ENCODE measurements around the gene FAM25G.
"Not testable (repeated sequence)": the region's sequence is repeated elsewhere in the genome, so short reads cannot be mapped to it uniquely, and the experiment has no call there.

Gene FAM25G

DNA sequence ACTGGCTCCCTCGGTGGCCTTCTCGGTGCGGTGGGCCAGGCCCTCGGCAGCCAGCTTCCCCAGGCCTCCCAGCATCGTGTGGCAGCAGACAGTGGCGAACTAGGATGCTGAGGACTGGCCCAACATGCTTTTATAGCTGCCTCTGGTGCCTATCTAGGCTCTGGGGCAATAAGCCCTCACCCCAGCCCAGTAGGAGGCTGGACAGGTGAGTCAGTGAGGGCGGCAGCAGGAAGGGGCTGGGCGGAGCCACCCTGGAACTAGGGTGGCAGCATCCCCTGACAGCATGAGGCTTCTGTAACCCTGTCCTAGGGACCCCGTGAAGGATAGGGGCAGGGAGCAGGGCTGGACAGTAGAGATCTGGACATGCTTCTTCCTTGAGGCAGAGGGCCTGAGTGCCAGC is at the start of gene FAM25G:
FAM25G (minus strand) TSS at position 101 of the 400 bp plus-strand sequence; CDS start at position 75, 26 bp downstream.
- DNase-seq, result not testable (repeated sequence)

DNA sequence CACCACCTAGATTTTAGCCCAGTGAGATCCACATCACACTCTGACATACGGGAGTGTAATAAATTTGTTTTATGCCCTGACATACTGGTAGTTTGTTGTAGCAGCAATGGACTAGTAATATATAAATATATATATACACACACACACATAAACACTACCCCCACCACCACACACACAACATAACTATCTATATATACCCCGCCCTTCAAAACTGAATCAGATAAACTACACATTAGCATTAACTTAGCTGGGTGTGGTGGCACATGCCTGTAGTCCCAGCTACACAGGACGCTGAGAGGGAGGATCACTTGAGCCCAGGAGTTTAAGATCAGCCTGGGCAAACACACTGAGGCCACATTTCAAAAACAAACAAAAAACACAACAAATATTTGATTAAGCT is 44.9 kb upstream of the FAM25G start:
- DNase-seq, result not testable (repeated sequence)

DNA sequence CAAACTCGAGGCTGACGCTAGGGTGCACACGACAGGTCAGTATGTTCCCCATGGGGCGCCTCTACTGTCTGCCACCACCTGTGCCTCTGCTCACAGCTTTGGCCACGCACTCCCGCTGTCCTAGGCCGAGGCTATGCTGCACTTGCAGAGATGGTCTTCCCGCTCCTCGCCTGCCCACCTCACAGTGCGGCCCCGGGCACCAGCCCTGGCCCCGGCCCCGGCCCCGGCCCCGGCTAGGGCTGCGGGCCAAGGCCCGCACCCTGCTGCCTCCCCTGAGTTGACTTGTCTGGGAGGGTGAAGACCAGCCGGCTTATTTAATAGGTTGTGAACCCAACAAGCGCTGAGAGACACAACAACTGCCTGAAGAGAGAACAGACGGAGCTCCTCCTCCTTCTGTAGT is 32.0 kb upstream of the FAM25G start, which contains the start of gene AGAP9:
AGAP9 (minus strand) TSS at position 164 of the 400 bp plus-strand sequence; CDS start at position 52, 112 bp downstream.
- DNase-seq, result not testable (repeated sequence)

DNA sequence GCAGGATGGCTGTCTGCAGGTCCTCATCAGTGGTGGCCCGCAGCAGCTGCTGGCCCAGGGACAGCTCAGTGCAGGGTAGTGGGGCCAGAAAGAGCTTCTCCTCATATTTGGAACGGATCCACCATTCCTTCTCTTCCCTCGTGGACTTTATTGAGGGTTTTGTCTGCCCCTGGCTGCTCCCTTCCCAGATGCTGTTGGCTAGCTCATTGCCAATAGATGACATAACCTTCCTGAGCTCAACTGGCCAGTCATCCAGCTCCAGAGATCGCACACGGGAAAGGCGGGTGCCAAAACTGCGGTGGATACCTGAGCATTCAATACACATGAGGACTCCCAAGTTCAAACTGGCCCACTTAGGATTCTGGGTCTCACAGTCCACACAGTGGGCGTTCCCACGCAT is 10.8 kb upstream of the FAM25G start:
- DNase-seq, result not testable (repeated sequence)

DNA sequence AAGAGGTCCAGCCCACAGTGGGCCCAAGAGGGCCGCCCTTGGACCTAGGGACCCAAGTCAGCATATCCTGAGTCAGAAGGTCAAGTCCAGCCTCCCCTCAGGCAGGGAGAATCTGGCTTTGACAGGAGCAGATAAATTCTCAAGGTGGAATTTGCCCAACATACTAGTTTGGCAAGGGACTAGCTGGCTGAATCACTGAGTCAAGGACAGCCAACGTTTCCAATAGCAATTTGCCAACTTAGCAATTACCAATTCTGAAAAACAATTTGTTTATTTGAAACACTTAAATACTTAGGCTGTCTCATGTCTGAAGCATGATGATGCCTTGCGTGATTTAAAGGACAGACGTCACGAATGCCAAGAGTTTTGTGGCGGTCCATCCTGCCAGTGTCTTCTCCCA is 2.7 kb upstream of the FAM25G start:
- DNase-seq, result not testable (repeated sequence)

DNA sequence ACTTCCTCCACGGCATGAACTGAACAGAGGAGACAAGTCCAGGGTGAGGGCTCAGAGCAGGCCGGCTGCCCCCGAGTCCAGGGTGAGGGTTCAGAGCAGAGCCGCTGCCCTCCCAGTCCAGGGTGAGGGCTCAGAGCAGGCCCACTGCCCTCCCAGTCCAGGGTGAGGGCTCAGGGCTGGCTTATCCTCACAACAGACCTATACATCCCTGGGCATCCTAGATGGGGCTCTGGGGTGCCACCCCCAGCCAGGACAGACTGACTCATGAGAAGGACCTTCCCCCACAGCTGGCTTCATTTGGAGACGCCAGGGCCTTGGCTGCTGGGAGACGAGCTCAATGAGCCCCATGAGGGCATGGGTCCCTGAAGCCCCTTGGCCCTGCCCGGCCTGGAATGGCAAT is 1.9 kb downstream of the FAM25G start:
- DNase-seq, result not testable (repeated sequence)

DNA sequence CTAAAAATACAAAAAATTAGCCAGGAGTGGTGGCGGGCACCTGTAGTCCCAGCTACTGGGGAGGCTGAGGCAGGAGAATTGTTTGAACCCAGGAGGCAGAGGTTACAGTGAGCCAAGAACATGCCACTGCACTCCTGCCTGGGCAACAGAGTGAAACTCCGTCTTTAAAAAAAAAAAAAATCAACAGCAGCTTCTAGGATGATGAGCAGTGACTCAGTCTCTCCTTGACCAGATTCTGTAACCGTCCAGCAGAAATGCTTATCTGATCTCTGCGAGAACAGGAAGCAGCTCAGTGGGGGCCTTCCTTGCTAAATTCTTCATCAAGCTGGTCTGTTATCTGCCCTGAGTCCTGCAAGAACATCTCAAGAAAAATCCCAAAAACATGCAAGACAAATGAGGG is 5.6 kb downstream of the FAM25G start:
- DNase-seq, result not testable (repeated sequence)

DNA sequence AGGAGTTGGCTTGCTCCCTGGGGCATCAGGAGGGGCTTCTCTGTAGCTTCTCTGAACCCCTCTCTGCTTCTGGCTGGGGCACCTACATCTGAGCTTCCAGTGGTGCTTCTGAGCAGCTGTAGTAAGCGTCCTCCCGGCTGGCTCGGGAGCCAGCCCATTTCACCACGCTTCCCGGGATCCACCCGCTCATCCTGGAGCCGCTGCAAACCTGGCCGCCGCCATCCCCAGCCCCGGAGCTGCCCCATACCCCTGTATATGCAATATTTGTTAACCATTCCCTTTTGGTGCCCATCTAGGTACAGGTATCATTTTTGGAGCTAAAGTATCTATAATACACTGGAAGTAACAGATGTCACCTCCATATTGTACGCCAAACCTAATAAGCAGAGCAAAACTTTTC is 6.7 kb downstream of the FAM25G start:
- not testable (repeated sequence) for DNase-seq

DNA sequence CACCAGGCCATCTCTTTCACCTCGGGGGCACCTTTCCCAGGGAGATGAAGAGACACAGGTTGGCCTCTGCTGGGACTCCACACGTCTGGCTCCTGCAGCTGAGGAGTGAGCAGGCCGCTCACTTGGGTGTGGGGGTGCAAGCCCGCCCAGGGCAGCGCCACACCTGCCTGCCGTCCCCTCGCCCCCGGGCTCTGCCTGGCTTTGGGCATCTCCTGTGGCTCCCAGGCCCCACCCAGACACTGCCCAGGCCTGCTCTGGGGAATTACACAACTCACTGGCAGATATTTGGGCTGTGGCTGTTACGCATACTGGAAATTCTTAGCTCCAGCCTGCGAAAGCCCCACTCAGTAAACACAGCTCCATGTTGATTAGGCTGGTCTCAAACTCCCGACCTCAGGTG is 7.6 kb downstream of the FAM25G start, which contains the start of gene ANXA8:
ANXA8 (minus strand) TSS at position 193 of the 400 bp plus-strand sequence; CDS start at position 11, 182 bp downstream.
- not testable (repeated sequence) for DNase-seq

DNA sequence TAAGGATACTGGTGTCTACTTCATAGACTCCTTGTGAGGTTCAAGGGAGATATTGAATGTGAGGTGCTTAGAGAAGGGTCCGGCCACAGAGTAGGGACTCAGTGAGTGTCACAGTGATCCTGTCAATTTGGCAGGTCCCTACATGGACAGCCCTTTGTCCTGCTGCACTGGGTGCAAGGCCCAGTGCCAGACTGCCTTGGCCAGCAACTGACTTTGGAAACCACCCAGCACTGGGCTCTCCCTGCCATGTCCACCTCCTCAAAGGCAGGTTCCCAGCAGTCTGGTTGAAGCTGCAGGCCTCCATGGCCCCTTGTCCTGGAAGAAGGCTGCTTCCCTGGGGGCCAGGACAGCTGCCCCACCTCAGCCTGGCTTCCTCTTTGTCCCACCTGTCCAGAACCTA is 9.1 kb downstream of the FAM25G start:
- not testable (repeated sequence) for DNase-seq

DNA sequence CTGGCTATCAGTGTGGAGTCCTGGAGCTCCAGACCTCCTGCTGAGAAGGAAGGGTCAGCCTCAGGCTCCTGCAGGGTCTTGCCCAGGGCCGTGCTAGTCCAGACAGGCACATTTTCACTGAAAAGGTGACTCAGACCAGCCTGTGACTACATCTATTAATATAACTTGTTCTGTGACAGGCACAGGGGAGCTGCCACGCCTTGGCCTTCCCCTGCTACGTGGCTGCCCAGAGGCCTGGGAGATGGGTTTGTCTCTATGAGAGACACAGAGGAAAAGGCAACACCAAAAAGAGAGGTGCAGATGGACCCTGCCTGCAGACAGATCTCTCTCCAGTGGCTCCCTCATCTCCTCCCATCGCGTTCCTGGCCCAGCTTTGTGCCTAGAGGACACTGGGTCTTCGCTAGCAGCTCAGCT is 9.7 kb downstream of the FAM25G start:
- DNase-seq, result not testable (repeated sequence)

DNA sequence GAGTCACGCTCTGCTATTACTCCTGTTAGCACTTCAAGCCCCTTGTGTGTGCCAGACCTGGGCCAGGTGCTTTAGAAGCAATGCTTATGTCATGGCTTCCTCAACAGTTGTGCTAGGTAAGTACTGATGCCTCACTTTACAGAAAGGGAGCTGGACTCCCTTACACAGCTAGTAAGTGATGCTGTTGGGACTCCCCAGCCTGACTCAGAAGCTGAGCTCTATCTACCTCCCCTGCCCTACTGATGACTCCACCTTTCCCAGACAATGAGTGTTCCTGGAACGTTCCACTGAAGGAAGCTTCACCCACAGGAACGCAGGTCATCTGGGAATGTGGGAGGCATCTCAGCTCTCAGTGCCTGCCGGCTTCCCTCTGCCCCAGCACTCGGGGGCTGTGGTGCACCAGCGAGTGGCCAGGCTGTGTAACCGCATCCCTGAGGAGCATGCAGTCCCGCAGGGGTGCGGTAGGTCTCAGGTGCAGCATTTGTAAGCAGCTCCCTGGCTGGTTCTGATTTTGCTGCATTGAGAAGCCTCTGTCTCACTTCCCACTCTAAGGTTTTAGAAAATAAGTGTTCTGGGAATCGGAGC is 10.2 kb downstream of the FAM25G start:
- not testable (repeated sequence) for DNase-seq

DNA sequence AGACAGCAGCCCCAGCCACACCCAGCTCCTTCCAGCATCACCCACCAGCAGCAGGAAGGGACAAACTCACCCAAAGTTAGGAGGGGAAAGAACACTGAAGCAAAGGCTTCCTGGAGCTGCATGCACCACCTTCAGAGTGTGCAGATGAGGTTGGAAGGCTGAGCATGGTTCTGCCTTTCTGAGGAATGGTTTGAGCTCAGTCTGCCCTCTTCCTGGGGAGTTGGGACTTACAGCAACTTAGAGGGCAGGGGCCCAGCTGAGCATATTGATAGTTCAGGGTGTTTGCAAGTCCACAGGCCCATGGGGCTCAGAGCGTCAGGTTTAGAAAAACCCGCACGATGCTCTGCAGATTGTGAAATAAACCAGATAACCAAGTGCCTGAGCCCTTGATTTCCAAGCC is 11.4 kb downstream of the FAM25G start:
- DNase-seq, result not testable (repeated sequence)

DNA sequence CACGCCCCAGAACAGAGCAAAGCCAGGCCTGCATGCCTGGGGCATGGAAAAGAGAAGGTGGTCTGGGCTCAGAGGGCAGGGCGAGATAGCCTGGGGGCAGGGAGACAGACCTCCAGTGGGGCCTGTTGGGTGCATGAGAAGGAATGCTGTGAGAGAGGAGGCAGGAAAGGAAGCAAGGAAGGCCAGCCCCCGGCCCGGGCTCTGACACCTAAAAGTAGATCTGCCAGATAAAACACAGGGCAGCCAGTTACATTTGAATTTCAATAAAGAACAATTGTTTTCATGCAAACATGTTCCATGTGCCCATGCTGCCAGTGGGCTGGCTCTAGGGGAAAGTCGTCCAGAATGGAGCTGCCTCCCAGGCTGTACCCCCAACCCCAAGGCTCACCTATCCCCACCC is 13.4 kb downstream of the FAM25G start:
- DNase-seq, result not testable (repeated sequence)

DNA sequence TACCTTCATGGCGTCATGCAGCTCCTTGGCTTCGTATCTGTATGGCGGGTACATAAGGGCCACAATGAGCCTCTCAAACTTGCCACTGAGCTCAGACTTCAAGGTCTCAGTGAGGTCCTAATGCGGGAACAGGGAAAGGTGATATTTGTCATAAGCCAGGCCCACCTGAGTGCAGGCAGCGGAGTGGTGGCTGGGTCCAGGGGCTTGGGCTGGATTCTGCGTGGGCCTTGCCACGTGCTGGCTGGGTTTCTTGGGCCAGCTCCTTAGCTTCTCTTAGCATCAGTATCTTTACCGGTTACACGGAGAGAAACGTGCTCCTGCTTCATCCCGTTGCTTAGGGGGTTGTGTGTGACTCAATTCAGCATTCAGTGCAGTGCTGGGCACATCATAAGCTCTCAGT is 14.4 kb downstream of the FAM25G start:
- DNase-seq, result not testable (repeated sequence)

DNA sequence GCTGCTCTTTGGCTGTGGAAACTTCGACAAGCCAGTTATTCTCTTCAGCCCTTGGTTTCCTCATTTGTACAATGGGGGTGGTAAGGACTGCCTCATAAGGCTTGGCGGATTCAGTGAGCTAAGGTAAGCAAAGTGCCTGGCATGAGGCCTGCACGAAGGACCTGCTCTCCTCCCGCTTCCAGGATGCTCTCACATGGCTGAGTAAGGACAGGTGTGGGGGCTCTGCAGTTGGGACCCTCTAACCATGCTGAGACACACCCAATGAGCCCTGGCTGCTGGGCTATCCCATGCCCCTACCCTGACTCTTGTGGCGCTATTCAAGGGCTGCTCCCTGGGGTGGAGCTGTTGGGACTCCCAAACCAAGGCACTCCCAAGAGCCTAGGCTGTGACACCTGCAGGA is 16.4 kb downstream of the FAM25G start:
- DNase-seq, result not testable (repeated sequence)

DNA sequence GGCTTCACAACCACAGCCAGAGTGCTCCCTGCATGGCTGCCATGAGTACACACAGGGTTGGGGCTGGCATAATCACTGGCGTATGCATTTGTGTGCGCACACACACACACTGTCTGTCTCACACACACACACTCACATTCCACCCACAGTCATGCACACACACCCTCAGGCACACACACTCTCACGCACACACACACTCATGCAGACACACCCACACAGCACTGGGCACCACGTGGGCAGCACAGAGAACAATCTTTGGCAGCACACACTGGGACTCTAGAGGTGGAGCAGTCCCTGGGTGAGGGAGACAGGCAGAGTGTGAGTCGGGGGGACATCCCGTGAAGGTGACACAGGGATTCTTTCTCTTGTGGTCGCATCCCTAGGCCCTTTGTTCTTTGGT is 18.0 kb downstream of the FAM25G start:
- DNase-seq, result not testable (repeated sequence)

DNA sequence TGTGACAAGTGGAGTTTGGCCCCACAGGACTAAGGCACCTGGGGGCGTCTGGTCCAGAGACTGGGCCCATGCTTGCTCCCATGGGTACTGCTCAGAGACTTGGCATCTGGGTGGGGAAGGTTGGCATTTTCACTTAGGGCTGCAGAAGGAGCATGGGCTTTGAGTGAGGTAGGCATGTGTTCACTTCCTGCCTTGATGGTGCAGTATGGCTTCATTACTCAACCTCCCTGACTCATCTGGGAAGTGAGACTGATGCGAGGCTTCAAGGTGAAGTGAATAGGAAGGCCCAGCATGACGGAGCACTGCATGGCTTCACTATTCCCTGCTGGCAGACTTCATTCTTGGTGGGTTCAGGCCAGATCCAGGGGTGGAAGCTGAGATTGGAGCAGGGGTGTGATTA is 18.9 kb downstream of the FAM25G start:
- not testable (repeated sequence) for DNase-seq

DNA sequence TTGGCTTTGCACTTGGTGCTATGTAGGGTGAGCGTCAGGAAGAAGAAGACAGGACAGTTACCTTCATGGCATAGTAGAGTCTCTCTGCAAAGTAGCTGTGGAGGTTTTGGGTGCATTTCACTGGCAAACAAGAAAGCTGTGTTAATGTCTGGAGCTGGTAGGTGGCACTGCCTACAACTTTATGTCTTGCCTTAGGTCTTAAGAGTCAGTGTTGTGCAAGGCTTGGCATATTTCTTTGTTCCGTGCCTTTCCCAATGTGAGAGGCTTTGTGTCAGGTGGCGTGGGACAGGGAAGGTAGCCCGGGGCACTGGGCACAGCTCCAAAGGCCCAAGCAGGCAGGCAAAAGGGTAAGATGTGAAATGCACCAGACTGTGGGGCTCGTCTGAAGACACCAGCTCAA is 19.4 kb downstream of the FAM25G start:
- not testable (repeated sequence) for DNase-seq

DNA sequence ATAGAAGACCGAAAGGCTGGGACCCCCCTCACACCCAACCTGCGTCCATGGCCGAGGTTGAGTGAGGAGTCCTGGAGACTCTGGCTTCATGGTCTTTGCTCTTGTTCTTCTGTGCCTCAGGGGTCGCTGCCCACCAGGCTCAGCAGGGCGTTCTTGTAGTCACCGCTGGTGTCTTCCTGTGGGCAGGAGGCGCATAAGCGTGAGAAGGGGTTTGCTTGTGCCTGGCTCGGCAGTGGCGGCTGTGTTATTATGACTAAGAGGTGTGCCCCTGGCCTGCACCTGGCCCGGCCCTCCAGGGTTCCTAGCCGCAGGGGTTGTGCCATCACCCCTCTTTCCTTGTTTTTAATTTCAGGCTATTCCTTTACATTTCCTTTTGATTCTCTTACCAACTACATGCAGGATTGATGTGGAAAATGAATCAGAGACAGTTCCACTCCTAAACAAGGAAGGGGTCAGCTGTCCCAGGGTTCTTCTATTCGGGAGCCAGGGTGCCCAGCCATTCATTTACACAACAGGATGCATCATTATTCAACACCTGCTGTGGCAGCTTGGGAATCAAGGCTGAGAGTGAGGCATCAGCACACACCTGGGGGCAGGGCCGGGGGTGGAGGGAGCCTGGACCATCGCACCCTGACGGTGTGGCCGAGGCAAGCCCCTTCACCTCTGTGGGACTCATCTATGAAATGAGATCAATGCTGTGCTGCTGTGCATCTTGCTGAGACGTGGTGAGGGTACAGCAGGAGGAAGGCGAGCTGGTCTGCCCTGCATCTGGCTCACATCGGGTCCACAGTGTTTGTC is 22.6 kb downstream of the FAM25G start:
- not testable (repeated sequence) for DNase-seq

DNA sequence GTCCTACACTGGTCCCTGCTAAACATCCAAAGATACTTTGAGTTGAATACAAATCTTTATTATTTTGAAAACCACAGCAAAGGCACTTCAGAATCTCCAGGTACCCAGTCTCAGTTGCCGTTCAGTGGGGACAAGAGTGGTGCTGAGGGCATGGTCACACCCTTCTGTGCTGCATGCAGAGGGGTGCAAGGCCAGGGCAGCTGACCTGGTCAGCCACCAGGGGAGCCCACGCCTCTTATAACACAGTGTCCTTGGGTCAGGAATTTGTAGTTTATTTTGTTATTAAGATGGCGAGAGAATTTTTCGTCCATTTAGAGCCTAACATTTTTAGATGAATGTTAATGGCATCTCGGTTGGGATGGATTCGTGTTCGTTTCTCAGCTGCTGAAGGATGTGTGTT is 23.5 kb downstream of the FAM25G start:
- not testable (repeated sequence) for DNase-seq

DNA sequence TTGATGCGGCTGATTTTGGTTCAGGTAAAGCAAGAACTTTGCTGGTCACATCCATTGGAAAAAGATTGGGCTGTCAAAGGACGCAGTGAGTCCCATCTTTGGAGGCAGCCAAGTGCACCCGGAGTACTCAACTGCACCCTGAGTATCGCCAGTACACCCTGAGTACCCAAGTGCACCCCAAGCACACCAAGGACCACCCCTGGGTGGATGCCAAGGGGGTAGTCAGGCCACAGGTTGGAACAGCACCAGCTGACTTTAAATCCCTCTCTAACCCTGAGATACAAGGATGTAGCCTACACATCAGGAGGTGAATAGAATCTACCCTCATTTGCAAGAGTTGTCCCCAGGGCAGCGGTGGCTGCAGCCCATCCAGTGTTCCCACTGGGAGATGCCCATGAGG is 24.0 kb downstream of the FAM25G start:
- DNase-seq, result not testable (repeated sequence)

DNA sequence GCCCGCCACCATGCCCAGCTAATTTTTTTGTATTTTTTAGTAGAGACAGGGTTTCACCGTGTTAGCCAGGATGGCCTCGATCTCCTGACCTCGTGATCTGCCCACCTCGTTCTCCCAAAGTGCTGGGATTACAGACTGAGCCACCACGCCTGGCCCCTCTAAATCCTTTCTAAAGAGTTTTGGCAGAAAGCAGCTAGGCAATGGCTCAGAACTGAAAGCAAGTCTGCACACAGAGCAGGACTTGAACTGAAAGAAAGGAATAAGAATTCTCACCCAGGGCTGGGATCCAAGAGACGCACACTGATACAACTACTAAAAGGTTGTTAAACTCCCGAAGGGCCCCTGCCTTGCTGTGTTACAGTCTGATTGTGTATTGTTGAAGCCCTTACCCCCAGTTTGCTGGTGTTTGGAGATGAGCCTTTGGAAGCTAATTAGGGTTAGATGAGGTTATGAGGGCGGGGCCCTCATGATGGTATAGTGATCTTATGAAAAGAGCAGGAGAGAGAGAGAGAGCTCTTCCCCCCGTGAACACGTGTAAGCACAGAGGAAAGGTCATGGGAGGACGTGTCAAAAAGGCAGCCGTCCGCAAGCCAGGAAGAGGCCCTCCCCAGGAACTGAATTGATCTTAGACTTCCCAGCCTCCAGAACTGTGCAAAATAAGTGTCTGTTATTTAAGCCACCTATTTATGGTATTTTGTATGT is 26.1 kb downstream of the FAM25G start:
- not testable (repeated sequence) for DNase-seq
